Epithelial cell of esophagus (primary cell): Measurements from ENCODE around the gene FNTB.

Experiments used
- DNase-seq: peaks from one replicate; pipeline ENCODE4 v3.0.0; 2010; ENCODE audit warnings: low read depth
- H3K4me3 ChIP-seq: 2 replicates; pipeline ENCODE4 v1.5.1; 2011; ENCODE audit warnings: mild to moderate bottlenecking, low read length, control low read depth
- CTCF ChIP-seq: IDR thresholded peaks from 2 replicates; pipeline ENCODE4 v1.5.1; 2011; ENCODE audit warnings: low read depth, mild to moderate bottlenecking, low read length, control low read depth, inconsistent platforms; ENCODE audit not compliant: insufficient read depth; ENCODE audit errors: missing control alignments

The FNTB gene

GRCh38 chr14:65103150-65103760 is 116.6 kb downstream of the FNTB start:
- TF ChIP-seq CTCF, result peak; percentile 14
- H3K4me3 ChIP-seq, result peak overlapping the region; percentile 77
- DNase-seq, result no peak

GRCh38 chr14:65104791-65105190 is 118.1 kb downstream of the FNTB start:
- TF ChIP-seq CTCF, result no peak
- no peak for DNase-seq
- H3K4me3 ChIP-seq, result no peak overlapping the region

GRCh38 chr14:65106316-65106715 is 119.6 kb downstream of the FNTB start:
- no peak overlapping the region for H3K4me3 ChIP-seq
- no peak for TF ChIP-seq CTCF
- no peak for DNase-seq

- no peak for TF ChIP-seq CTCF
- H3K4me3 ChIP-seq, result no peak overlapping the region
- no peak for DNase-seq
These were observed 120.0 kb downstream of the FNTB start for GRCh38 chr14:65106736-65107135.

GRCh38 chr14:65107200-65107599 is 120.5 kb downstream of the FNTB start:
- no peak for DNase-seq
- no peak for TF ChIP-seq CTCF
- no peak overlapping the region for H3K4me3 ChIP-seq

- DNase-seq, result no peak
- H3K4me3 ChIP-seq, result no peak overlapping the region
- no peak for TF ChIP-seq CTCF
These were observed 122.7 kb downstream of the FNTB start for GRCh38 chr14:65109357-65109756.

GRCh38 chr14:65110525-65110924 is 123.8 kb downstream of the FNTB start:
- TF ChIP-seq CTCF, result no peak
- no peak for DNase-seq
- H3K4me3 ChIP-seq, result no peak overlapping the region
